Measurements from ENCODE around the gene TNNT2. TPM values are rescaled to one million over a fixed set of nuclear protein-coding genes. Genes with fewer than 3 reads are reported as not detected.

The TNNT2 gene
- total RNA-seq, 1 experiment from 2014 or later = 0.37 TPM

- H3K4me2 ChIP-seq (ENCODE audit: low read depth, low read length, poor library complexity, severe bottlenecking) = no peak overlapping the region
- H3K36me3 ChIP-seq (ENCODE audit: insufficient read depth, low read length) = no peaks in the 10 kb centered on the region
- H4K20me1 ChIP-seq (ENCODE audit: insufficient read depth, low read depth, low read length) = no peaks in the 10 kb centered on the region
- no peak overlapping the region for H3K27ac ChIP-seq (ENCODE audit: low read length)
- H3K9me3 ChIP-seq (ENCODE audit: low read length) = no peaks in the 10 kb centered on the region
- no peaks in the 10 kb centered on the region for H3K79me2 ChIP-seq (ENCODE audit: low read length)
- no peak for DNase-seq
- no peak overlapping the region for H3K9ac ChIP-seq (ENCODE audit: low read length)
- peaks cover 8% of the 10 kb centered on the region for H3K4me1 ChIP-seq (ENCODE audit: low read length)
- no peaks in the 10 kb centered on the region for H3K27me3 ChIP-seq (ENCODE audit: low read length)
- H3K4me3 ChIP-seq (ENCODE audit: low read length) = no peak overlapping the region
- H3K9me2 ChIP-seq (replicated peaks; ENCODE audit: insufficient read depth, low read length) = no peaks in the 10 kb centered on the region
- H2AFZ ChIP-seq (ENCODE audit: low read length) = no peak overlapping the region
Observed at GRCh38 chr1:201349092-201349491, 28.4 kb downstream of the TNNT2 start.

DNA sequence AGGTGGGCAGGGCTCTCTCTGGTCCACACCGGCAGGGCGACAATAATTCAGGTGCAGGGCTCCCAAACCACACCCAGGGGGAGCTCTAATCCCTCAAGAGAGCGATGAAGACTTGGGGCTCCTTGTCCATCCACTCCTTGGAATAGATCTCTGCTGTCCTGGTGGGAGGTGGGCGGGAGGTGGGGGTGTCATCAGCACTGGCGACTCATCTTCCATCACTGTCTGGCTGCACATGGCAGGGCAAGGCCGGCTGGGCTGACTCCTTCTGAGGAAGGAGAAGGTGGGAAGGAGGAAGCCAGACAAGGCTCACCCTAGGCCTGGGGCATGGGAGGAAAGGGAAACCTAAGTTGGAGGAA lies 29.3 kb downstream of the TNNT2 start:
- Histone ChIP-seq H3K27me3 (ENCODE audit: low read length) (no peaks in the 10 kb centered on the region), H3K36me3 (ENCODE audit: insufficient read depth, low read length) (no peaks in the 10 kb centered on the region), H3K9ac (ENCODE audit: low read length) (no peak overlapping the region), H3K9me3 (ENCODE audit: low read length) (no peaks in the 10 kb centered on the region), H3K4me1 (ENCODE audit: low read length) (peaks cover 8% of the 10 kb centered on the region), H3K27ac (ENCODE audit: low read length) (no peak overlapping the region), H3K79me2 (ENCODE audit: low read length) (no peaks in the 10 kb centered on the region), H4K20me1 (ENCODE audit: insufficient read depth, low read depth, low read length) (no peaks in the 10 kb centered on the region), H3K9me2 (replicated peaks; ENCODE audit: insufficient read depth, low read length) (no peaks in the 10 kb centered on the region), H3K4me3 (ENCODE audit: low read length) (no peak overlapping the region), H3K4me2 (ENCODE audit: low read depth, low read length, poor library complexity, severe bottlenecking) (no peak overlapping the region), H2AFZ (ENCODE audit: low read length) (no peak overlapping the region)
- DNase-seq = peak; percentile 84

DNA sequence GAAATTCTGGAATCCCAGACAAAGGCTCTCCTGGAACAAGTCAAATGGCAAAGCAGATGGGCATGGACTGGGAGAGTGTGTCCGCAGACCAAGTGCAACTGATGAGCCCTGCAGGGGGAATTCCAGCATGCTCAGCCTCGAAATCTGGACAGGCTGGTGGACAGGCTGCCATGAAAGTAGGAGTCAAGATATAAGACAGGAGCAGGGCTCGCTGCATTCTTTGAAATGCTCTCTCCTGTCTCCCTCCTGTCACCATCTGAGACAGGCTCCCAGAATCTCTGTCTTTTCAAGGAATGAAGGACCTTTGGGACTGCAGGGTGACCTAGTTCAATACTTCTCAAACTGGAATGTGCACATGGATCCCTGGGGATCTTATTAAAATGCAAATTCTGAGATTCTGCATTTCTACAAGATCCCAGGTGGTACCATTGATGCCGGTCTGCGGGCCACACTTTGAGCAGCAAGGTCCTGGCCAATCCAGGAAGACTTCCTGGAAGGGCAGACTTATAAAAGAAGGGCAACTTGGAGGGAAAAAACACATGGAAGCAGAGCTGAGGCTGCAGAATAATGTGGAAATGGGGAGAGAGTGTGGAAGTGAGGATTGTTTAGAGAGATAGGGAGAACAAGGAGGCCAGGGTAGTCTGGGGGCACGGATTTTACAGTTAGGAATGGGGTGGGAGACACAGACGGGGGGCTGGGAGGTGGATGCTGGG lies 29.8 kb downstream of the TNNT2 start:
- H3K4me1 ChIP-seq (ENCODE audit: low read length) = peaks cover 8% of the 10 kb centered on the region
- no peaks in the 10 kb centered on the region for H3K27me3 ChIP-seq (ENCODE audit: low read length)
- no peaks in the 10 kb centered on the region for H3K79me2 ChIP-seq (ENCODE audit: low read length)
- no peaks in the 10 kb centered on the region for H4K20me1 ChIP-seq (ENCODE audit: insufficient read depth, low read depth, low read length)
- no peaks in the 10 kb centered on the region for H3K36me3 ChIP-seq (ENCODE audit: insufficient read depth, low read length)
- no peak overlapping the region for H3K27ac ChIP-seq (ENCODE audit: low read length)
- H3K4me3 ChIP-seq (ENCODE audit: low read length) = no peak overlapping the region
- H3K4me2 ChIP-seq (ENCODE audit: low read depth, low read length, poor library complexity, severe bottlenecking) = no peak overlapping the region
- H3K9me2 ChIP-seq (replicated peaks; ENCODE audit: insufficient read depth, low read length) = no peaks in the 10 kb centered on the region
- no peak for DNase-seq
- no peak overlapping the region for H3K9ac ChIP-seq (ENCODE audit: low read length)
- no peaks in the 10 kb centered on the region for H3K9me3 ChIP-seq (ENCODE audit: low read length)
- H2AFZ ChIP-seq (ENCODE audit: low read length) = no peak overlapping the region

DNA sequence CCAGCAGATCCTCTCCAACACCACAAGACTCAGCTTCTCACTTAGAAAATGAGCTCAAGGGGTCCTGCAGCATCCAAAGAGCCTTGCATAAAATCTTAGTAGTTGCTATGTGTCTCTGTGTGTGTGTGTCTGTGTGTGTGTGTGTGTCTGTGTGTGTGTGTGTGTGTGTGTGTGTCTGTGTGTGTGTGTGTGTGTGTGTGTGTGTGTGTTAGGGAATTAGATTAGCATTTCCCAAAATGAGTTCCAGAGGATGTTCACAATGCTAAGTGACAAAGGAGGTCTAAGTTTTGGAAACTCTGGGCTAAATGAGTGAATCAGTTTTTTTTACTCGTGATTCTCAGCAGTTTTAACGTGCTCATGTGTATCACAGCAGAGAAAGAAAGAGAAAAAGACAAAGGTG lies 30.5 kb downstream of the TNNT2 start:
- DNase-seq = no peak
- Histone ChIP-seq H2AFZ (ENCODE audit: low read length) (no peak overlapping the region), H3K27ac (ENCODE audit: low read length) (no peak overlapping the region), H3K4me1 (ENCODE audit: low read length) (peaks cover 8% of the 10 kb centered on the region), H3K4me2 (ENCODE audit: low read depth, low read length, poor library complexity, severe bottlenecking) (no peak overlapping the region), H3K36me3 (ENCODE audit: insufficient read depth, low read length) (no peaks in the 10 kb centered on the region), H4K20me1 (ENCODE audit: insufficient read depth, low read depth, low read length) (no peaks in the 10 kb centered on the region), H3K27me3 (ENCODE audit: low read length) (no peaks in the 10 kb centered on the region), H3K4me3 (ENCODE audit: low read length) (no peak overlapping the region), H3K9me3 (ENCODE audit: low read length) (no peaks in the 10 kb centered on the region), H3K9ac (ENCODE audit: low read length) (no peak overlapping the region), H3K79me2 (ENCODE audit: low read length) (no peaks in the 10 kb centered on the region), H3K9me2 (replicated peaks; ENCODE audit: insufficient read depth, low read length) (no peaks in the 10 kb centered on the region)

DNA sequence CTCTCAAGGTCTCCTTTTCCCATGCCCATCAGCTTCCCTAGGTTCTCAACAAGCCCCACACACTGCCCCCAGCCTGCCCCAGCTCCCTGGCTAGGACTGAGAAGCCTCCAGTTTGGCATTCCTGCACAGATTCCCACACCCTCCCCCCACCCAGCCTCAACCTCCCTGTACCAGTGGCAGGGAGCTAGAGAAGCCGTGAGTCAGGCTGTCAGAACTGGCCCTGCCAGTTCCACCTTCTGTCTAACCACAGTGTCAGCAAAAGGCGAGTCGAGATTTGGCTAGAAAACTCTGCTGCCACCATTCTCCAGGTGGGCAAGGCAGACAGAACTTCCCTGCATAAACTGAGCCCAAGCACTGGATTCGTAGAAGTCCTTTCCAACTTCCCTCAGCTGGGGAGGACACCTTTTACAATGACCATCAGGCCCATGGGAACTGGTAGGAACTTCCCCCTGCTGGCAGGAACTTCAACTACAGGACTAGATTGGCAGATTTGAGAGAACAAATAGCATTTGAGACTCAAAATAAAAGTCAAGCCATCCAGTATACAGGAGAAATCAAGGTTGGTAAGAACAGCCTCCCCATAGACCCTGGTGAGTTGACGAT lies 31.0 kb downstream of the TNNT2 start:
- H3K9ac ChIP-seq (ENCODE audit: low read length) = no peak overlapping the region
- H3K79me2 ChIP-seq (ENCODE audit: low read length) = no peaks in the 10 kb centered on the region
- DNase-seq = peak; percentile 71
- no peaks in the 10 kb centered on the region for H3K9me3 ChIP-seq (ENCODE audit: low read length)
- H3K9me2 ChIP-seq (replicated peaks; ENCODE audit: insufficient read depth, low read length) = no peaks in the 10 kb centered on the region
- H3K27me3 ChIP-seq (ENCODE audit: low read length) = no peaks in the 10 kb centered on the region
- no peak overlapping the region for H3K27ac ChIP-seq (ENCODE audit: low read length)
- H3K36me3 ChIP-seq (ENCODE audit: insufficient read depth, low read length) = no peaks in the 10 kb centered on the region
- H3K4me1 ChIP-seq (ENCODE audit: low read length) = peaks cover 8% of the 10 kb centered on the region
- H3K4me3 ChIP-seq (ENCODE audit: low read length) = no peak overlapping the region
- no peak overlapping the region for H3K4me2 ChIP-seq (ENCODE audit: low read depth, low read length, poor library complexity, severe bottlenecking)
- H4K20me1 ChIP-seq (ENCODE audit: insufficient read depth, low read depth, low read length) = no peaks in the 10 kb centered on the region
- H2AFZ ChIP-seq (ENCODE audit: low read length) = no peak overlapping the region

DNA sequence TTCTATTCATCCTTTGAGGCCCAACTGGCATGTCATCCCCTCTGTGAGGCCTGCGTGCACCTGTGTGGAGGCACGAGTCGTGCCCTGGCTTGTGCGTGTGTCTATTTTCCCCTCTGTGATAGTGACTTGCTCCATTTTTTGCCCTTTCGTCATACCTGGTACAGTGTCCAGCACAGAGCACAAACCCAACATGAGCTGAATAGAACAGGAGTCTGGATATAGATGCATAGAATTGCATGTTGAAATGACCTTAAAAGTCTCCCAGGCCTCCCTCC lies 32.5 kb downstream of the TNNT2 start:
- peaks cover 8% of the 10 kb centered on the region for H3K4me1 ChIP-seq (ENCODE audit: low read length)
- H3K36me3 ChIP-seq (ENCODE audit: insufficient read depth, low read length) = no peaks in the 10 kb centered on the region
- no peaks in the 10 kb centered on the region for H4K20me1 ChIP-seq (ENCODE audit: insufficient read depth, low read depth, low read length)
- H3K4me2 ChIP-seq (ENCODE audit: low read depth, low read length, poor library complexity, severe bottlenecking) = no peak overlapping the region
- no peaks in the 10 kb centered on the region for H3K9me2 ChIP-seq (replicated peaks; ENCODE audit: insufficient read depth, low read length)
- no peak overlapping the region for H3K9ac ChIP-seq (ENCODE audit: low read length)
- no peak overlapping the region for H3K27ac ChIP-seq (ENCODE audit: low read length)
- DNase-seq = no peak
- no peaks in the 10 kb centered on the region for H3K79me2 ChIP-seq (ENCODE audit: low read length)
- H3K27me3 ChIP-seq (ENCODE audit: low read length) = no peaks in the 10 kb centered on the region
- H3K4me3 ChIP-seq (ENCODE audit: low read length) = no peak overlapping the region
- H3K9me3 ChIP-seq (ENCODE audit: low read length) = no peaks in the 10 kb centered on the region
- no peak overlapping the region for H2AFZ ChIP-seq (ENCODE audit: low read length)

- no peak overlapping the region for H2AFZ ChIP-seq (ENCODE audit: low read length)
- no peaks in the 10 kb centered on the region for H3K27me3 ChIP-seq (ENCODE audit: low read length)
- no peaks in the 10 kb centered on the region for H3K9me2 ChIP-seq (replicated peaks; ENCODE audit: insufficient read depth, low read length)
- no peak overlapping the region for H3K4me2 ChIP-seq (ENCODE audit: low read depth, low read length, poor library complexity, severe bottlenecking)
- H3K79me2 ChIP-seq (ENCODE audit: low read length) = no peaks in the 10 kb centered on the region
- no peaks in the 10 kb centered on the region for H4K20me1 ChIP-seq (ENCODE audit: insufficient read depth, low read depth, low read length)
- no peaks in the 10 kb centered on the region for H3K9me3 ChIP-seq (ENCODE audit: low read length)
- no peak overlapping the region for H3K27ac ChIP-seq (ENCODE audit: low read length)
- no peaks in the 10 kb centered on the region for H3K36me3 ChIP-seq (ENCODE audit: insufficient read depth, low read length)
- H3K4me3 ChIP-seq (ENCODE audit: low read length) = no peak overlapping the region
- no peak for DNase-seq
- no peak overlapping the region for H3K9ac ChIP-seq (ENCODE audit: low read length)
- peaks cover 8% of the 10 kb centered on the region for H3K4me1 ChIP-seq (ENCODE audit: low read length)
Observed at GRCh38 chr1:201344206-201345080, 33.0 kb downstream of the TNNT2 start.

GRCh38 chr1:201341377-201341776 lies 36.1 kb downstream of the TNNT2 start:
- Histone ChIP-seq H4K20me1 (ENCODE audit: insufficient read depth, low read depth, low read length) (no peaks in the 10 kb centered on the region), H3K27ac (ENCODE audit: low read length) (no peak overlapping the region), H3K27me3 (ENCODE audit: low read length) (no peaks in the 10 kb centered on the region), H3K9me2 (replicated peaks; ENCODE audit: insufficient read depth, low read length) (no peaks in the 10 kb centered on the region), H3K79me2 (ENCODE audit: low read length) (no peaks in the 10 kb centered on the region), H2AFZ (ENCODE audit: low read length) (no peak overlapping the region), H3K9ac (ENCODE audit: low read length) (no peak overlapping the region), H3K4me2 (ENCODE audit: low read depth, low read length, poor library complexity, severe bottlenecking) (no peak overlapping the region), H3K36me3 (ENCODE audit: insufficient read depth, low read length) (no peaks in the 10 kb centered on the region), H3K4me1 (ENCODE audit: low read length) (no peaks in the 10 kb centered on the region), H3K9me3 (ENCODE audit: low read length) (no peaks in the 10 kb centered on the region), H3K4me3 (ENCODE audit: low read length) (no peak overlapping the region)
- DNase-seq = no peak
